ENCODE results near the gene GNPTG.

GNPTG gene

DNA sequence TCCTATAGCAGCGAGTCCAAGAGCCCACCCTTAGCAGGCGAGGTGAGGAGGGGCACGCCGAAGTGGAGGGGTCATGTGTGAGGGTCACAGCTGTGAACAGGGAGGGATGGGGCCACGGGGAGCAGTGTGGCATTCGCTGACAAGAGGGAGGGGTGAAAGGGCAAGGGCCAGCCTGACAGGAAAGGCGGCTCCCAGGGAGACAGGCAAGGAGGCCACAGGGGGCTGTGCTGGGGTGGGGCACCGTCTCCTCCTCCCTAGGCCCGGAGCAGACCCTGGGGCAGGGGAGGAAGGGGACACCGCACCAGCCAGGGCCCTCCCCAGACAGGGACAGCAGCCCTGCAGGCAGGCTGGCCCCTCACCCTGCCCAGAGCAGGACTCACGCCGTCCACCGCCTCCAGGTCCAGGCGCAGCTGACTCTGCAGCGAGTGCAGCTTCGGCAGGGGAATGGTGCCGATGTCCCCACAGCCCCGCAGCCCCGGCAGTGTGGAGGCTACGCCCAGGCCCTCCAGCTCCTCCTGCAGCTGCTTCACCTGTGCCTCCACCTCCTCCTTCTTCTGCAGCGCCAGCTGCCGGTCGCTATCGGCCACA, 15.1 kb downstream of the GNPTG start:
- H3K27me3 ChIP-seq (ENCODE audit: control insufficient read depth in 5 of 5, insufficient read depth in 4 of 5, low read length in 5 of 5): no peaks in the 10 kb centered on the region
- H3K36me3 ChIP-seq (ENCODE audit: control insufficient read depth in 5 of 5, insufficient read depth in 5 of 5, low read length in 5 of 5): peaks cover 0 to 75% (median 68%) of the 10 kb centered on the region in 5 donors

DNA sequence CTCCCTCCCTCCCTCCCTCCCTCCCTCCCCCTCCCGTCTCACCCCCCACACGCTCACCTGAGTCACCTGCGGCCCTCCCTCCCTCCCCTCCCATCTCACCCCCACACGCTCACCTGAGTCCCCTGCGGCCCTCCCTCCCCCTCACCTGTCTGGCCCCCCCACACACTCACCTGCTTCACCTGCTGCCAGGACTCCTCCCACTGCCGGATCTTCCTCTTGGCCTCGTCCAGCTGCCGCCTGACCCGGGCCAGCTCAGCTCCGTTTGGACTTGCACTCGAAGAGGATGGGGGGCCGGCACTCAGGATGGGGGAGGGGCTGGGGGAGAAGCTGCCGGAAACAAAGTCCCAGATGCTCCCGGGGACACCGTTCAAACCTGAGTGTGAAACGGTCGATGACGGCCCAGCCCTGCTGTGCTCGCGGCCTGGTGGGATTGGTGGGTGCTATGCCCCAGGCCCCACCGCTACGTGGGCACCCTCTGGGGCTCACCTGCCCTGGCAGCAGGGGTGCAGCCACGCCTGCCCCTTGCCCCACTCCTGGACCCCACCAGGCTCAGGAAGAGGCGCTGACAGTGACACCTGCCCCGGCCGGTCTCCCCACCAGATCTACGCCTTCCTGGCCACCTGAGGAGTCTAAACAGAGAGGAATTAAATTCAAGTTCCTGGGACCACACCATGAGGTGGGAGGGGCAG, 15.9 kb downstream of the GNPTG start:
- no peaks in the 10 kb centered on the region for H3K27me3 ChIP-seq (ENCODE audit: control insufficient read depth in 5 of 5, insufficient read depth in 4 of 5, low read length in 5 of 5)
- H3K9ac ChIP-seq (ENCODE audit: low read length in 5 of 5): no peak overlapping the region
- H3K27ac ChIP-seq (ENCODE audit: low read depth, low read length): no peak overlapping the region
- H3K4me3 ChIP-seq (ENCODE audit: low read depth in 1 of 5, low read length in 5 of 5): no peak overlapping the region
- H3K36me3 ChIP-seq (ENCODE audit: control insufficient read depth in 5 of 5, insufficient read depth in 5 of 5, low read length in 5 of 5): peaks cover 0 to 71% (median 59%) of the 10 kb centered on the region in 5 donors
- H3K4me1 ChIP-seq (ENCODE audit: control insufficient read depth in 5 of 5, insufficient read depth in 5 of 5, low read length in 5 of 5): peaks cover 0 to 7% (median 0%) of the 10 kb centered on the region in 5 donors
- no peaks in the 10 kb centered on the region for H3K9me3 ChIP-seq (ENCODE audit: control insufficient read depth in 5 of 5, low read length in 5 of 5)

More for the DNA sequence above, 15.1 kb downstream of the GNPTG start:
- Histone ChIP-seq H3K9ac (ENCODE audit: low read length in 5 of 5) (no peak overlapping the region), H3K4me3 (ENCODE audit: low read depth in 1 of 5, low read length in 5 of 5) (no peak overlapping the region), H3K27ac (ENCODE audit: low read depth, low read length) (no peak overlapping the region), H3K9me3 (ENCODE audit: control insufficient read depth in 5 of 5, low read length in 5 of 5) (no peaks in the 10 kb centered on the region), H3K4me1 (ENCODE audit: control insufficient read depth in 5 of 5, insufficient read depth in 5 of 5, low read length in 5 of 5) (peaks cover 0 to 7% (median 0%) of the 10 kb centered on the region in 5 donors)

DNA sequence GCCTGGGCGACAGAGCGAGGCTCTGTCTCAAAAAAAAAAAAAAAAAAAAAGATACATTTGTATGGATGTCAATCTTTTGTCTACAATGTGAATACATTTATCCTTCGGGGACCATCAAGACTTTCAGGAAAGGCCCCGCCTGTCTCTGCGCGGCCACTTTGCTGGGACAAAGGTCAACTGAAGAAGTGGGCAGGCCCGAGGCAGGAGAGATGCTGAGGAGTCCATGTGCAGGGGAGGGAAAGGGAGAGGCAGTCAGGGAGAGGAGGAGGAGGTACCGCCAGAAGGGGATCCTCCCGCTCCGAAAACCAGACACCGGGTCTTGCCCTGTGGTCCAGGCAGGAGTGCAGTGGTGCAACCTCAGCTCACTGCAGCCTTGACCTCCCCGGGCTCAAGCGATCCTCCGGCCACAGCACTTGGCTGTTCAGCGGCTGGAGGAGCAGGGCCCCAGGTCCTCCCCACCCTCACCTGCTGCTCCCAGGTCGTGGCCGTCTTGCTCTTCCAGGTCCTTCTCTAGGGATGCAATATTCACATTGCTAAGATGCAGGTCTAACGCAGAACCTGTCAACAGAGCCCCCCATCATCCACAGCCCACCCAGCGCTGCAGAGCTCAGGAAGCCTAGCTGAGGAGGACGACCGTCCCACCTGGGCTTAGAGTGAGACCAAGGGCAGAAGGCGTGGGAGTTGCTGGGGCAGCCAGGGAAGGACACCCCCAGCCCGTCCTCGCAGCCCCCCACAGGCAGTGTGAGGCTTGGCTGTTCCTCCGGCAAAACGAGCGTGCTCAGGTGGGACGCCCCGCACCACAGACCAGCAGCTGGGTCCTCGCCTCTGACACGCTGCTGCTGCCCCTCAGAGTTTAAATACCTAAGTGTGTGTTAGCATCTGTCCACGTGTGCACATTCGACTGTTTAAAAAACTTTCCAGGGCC, 19.6 kb downstream of the GNPTG start:
- H3K27ac ChIP-seq (ENCODE audit: low read depth, low read length): no peak overlapping the region
- H3K9me3 ChIP-seq (ENCODE audit: control insufficient read depth in 5 of 5, low read length in 5 of 5): no peaks in the 10 kb centered on the region
- peaks cover 0 to 7% (median 0%) of the 10 kb centered on the region in 5 donors for H3K4me1 ChIP-seq (ENCODE audit: control insufficient read depth in 5 of 5, insufficient read depth in 5 of 5, low read length in 5 of 5)
- H3K36me3 ChIP-seq (ENCODE audit: control insufficient read depth in 5 of 5, insufficient read depth in 5 of 5, low read length in 5 of 5): peaks cover 0 to 60% (median 47%) of the 10 kb centered on the region in 5 donors
- H3K27me3 ChIP-seq (ENCODE audit: control insufficient read depth in 5 of 5, insufficient read depth in 4 of 5, low read length in 5 of 5): no peaks in the 10 kb centered on the region
- no peak overlapping the region for H3K9ac ChIP-seq (ENCODE audit: low read length in 5 of 5)
- H3K4me3 ChIP-seq (ENCODE audit: low read depth in 1 of 5, low read length in 5 of 5): no peak overlapping the region

DNA sequence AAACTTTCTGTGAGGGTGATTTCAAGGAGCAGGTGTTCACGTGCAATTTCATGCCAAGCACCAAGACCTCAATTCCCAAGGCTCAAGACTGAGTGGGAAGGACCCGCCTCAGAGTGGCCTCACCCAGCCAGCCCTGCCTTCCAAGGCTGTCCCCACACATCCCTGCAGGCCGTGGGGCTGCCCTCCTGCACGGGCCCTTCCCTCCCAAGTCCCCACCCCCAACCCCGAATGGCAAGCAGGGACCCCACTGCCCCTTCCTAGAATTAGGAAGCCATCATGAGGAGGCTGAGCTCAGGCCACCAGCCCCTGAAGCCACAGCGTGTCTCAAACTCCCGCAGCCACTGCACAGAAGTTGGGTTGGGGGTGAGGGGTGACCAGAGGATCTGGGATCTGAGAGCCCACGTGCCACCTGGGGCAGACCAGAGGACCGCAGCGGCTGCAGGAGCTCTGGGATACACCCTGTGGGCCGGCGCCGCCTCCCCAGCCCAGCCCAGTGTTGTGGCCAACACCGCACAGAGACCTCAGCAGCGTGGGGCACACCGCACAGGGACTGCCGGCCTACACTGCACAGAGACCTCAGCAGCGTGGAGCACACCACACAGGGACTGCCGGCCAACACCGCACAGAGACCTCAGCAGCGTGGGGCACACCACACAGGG, 20.7 kb downstream of the GNPTG start:
- no peak overlapping the region for H3K27ac ChIP-seq (ENCODE audit: low read depth, low read length)
- H3K9ac ChIP-seq (ENCODE audit: low read length in 5 of 5): no peak overlapping the region
- peaks cover 0 to 16% (median 7%) of the 10 kb centered on the region in 5 donors for H3K4me1 ChIP-seq (ENCODE audit: control insufficient read depth in 5 of 5, insufficient read depth in 5 of 5, low read length in 5 of 5)
- no peaks in the 10 kb centered on the region for H3K27me3 ChIP-seq (ENCODE audit: control insufficient read depth in 5 of 5, insufficient read depth in 4 of 5, low read length in 5 of 5)
- H3K36me3 ChIP-seq (ENCODE audit: control insufficient read depth in 5 of 5, insufficient read depth in 5 of 5, low read length in 5 of 5): peaks cover 0 to 55% (median 40%) of the 10 kb centered on the region in 5 donors
- no peaks in the 10 kb centered on the region for H3K9me3 ChIP-seq (ENCODE audit: control insufficient read depth in 5 of 5, low read length in 5 of 5)
- H3K4me3 ChIP-seq (ENCODE audit: low read depth in 1 of 5, low read length in 5 of 5): no peak overlapping the region

DNA sequence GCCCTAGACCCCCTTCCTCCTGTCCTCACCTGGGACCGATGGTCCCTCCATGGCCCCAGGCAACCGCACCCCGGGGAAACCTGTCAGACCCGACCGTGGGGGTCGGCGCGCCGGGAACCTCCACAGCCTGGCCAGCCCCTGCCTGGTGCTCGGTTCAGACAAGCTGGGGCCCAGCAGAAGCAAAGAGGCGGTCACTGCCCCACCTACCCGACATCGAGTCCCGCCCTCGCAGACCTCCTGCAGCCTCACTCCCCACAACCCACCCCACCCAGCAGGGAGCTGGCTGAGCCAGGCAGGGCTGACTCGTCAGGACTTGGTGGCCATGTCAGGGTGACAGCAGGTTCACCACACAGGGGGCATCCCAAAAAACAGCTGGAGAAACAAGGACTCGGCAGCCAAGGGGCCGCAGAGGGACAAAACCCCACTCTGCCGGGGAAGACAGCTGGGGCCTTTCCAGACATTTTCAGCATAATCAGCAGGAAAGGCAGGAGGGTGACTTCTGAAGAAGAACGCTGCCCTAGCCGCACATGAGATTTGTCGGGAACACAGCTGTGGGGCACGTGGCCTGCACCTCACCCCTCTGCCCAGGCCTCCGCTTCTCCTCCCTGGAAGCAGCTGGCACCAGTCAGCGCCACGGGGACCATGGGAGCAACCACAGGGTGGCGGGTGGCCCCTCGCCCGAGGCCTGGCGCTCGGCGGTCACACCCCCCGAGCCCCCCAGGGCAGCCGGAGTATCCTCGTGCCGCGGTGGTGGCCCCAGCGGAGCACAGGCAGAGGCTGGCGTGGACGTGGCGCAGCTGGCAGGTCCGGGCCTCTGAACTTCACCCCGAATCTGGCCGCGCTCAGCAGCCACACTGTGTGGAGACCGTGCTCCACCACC, 22.9 kb downstream of the GNPTG start:
- Histone ChIP-seq H3K27ac (ENCODE audit: low read depth, low read length) (no peak overlapping the region), H3K27me3 (ENCODE audit: control insufficient read depth in 5 of 5, insufficient read depth in 4 of 5, low read length in 5 of 5) (no peaks in the 10 kb centered on the region), H3K9me3 (ENCODE audit: control insufficient read depth in 5 of 5, low read length in 5 of 5) (no peaks in the 10 kb centered on the region), H3K9ac (ENCODE audit: low read length in 5 of 5) (no peak overlapping the region), H3K36me3 (ENCODE audit: control insufficient read depth in 5 of 5, insufficient read depth in 5 of 5, low read length in 5 of 5) (peaks cover 0 to 49% (median 36%) of the 10 kb centered on the region in 5 donors), H3K4me3 (ENCODE audit: low read depth in 1 of 5, low read length in 5 of 5) (no peak overlapping the region), H3K4me1 (ENCODE audit: control insufficient read depth in 5 of 5, insufficient read depth in 5 of 5, low read length in 5 of 5) (peaks cover 5 to 36% (median 21%) of the 10 kb centered on the region in 5 donors)

DNA sequence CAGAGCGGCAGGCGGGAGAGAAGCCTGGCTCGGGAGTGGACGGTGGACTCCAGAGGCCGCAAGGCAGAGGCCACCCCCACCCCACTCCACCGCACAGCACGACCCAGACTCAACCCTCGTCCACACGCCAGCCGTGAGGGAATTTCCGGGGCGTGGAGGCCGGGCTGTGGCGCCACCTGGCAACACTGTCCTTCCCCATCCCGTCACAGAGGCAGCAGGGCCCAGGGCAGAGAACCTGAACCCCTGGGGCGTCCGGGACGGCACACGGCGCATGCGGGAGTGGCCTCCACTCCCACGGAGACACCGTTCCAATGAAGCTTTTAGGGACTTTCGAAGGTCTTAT, 23.5 kb downstream of the GNPTG start:
- Histone ChIP-seq H3K4me3 (ENCODE audit: low read depth in 1 of 5, low read length in 5 of 5) (no peak overlapping the region), H3K27ac (ENCODE audit: low read depth, low read length) (no peak overlapping the region), H3K4me1 (ENCODE audit: control insufficient read depth in 5 of 5, insufficient read depth in 5 of 5, low read length in 5 of 5) (peaks cover 5 to 42% (median 21%) of the 10 kb centered on the region in 5 donors), H3K36me3 (ENCODE audit: control insufficient read depth in 5 of 5, insufficient read depth in 5 of 5, low read length in 5 of 5) (peaks cover 0 to 43% (median 30%) of the 10 kb centered on the region in 5 donors), H3K27me3 (ENCODE audit: control insufficient read depth in 5 of 5, insufficient read depth in 4 of 5, low read length in 5 of 5) (no peaks in the 10 kb centered on the region), H3K9me3 (ENCODE audit: control insufficient read depth in 5 of 5, low read length in 5 of 5) (no peaks in the 10 kb centered on the region), H3K9ac (ENCODE audit: low read length in 5 of 5) (no peak overlapping the region)

DNA sequence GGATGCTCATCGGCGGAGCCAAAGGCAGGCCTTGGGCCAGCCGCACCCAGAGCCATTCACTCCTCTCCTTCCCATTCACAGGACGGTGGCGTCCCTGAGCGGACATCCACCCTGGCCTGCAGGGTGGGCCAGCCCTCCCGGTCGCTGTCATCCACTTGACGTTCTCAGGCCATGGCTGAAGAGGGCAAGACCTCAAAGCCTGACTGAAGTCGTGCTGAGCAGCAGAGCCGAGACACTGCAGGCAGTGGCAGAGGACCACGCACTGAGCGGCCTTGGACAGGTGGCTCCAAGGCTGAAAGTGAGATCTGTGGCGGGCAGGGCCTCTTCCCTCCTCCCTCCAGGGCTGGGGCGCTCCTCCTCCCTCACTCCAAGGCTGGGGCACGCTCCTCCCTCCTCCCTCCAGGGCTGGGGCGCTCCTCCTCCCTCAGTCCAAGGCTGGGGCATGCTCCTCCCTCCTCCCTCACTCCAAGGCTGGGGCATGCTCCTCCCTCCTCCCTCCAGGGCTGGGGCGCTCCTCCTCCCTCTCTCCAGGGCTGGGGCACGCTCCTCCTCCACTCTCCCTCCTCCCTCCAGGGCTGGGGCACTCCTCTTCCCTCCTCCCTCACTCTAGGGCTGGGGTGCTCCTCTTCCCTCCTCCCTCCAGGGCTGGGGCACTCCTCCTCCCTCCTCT, 24.1 kb downstream of the GNPTG start:
- Histone ChIP-seq H3K4me1 (ENCODE audit: control insufficient read depth in 5 of 5, insufficient read depth in 5 of 5, low read length in 5 of 5) (peaks cover 5 to 42% (median 21%) of the 10 kb centered on the region in 5 donors), H3K27me3 (ENCODE audit: control insufficient read depth in 5 of 5, insufficient read depth in 4 of 5, low read length in 5 of 5) (no peaks in the 10 kb centered on the region), H3K9me3 (ENCODE audit: control insufficient read depth in 5 of 5, low read length in 5 of 5) (no peaks in the 10 kb centered on the region), H3K27ac (ENCODE audit: low read depth, low read length) (peak overlapping the region; percentile 99), H3K9ac (ENCODE audit: low read length in 5 of 5) (no peak overlapping the region), H3K4me3 (ENCODE audit: low read depth in 1 of 5, low read length in 5 of 5) (no peak overlapping the region), H3K36me3 (ENCODE audit: control insufficient read depth in 5 of 5, insufficient read depth in 5 of 5, low read length in 5 of 5) (peaks cover 0 to 45% (median 31%) of the 10 kb centered on the region in 5 donors)

DNA sequence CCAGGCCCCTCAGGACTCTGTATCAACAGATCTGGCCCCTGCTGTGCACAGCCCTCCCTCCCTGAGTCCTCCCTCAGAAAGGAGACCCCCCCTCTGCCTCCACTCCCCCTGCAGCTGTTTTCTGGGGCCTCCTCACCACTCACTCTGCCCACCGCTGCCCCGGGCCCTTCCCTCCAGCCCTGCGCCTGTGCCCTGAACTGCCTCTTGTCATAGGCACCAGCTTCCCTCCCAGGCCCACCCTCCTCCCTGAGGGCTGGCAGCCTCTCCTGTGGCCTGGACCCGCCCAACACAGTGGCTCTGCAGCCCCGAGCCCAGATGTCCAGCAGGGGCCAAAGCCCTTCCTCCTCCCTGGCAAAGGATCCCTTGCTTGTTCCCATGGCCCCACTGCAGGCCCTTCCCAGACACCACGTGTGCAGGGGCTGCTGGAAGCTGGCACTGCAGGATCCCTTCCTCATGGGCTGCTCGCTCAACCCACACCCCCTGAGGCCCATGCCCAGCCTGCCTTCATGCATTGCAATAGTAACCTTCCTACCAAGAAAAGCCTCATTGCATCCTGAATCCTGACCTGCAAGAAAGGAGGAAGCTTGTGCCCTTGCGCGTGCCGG, 25.8 kb downstream of the GNPTG start:
- H3K36me3 ChIP-seq (ENCODE audit: control insufficient read depth in 5 of 5, insufficient read depth in 5 of 5, low read length in 5 of 5): peaks cover 0 to 47% (median 34%) of the 10 kb centered on the region in 5 donors
- no peaks in the 10 kb centered on the region for H3K27me3 ChIP-seq (ENCODE audit: control insufficient read depth in 5 of 5, insufficient read depth in 4 of 5, low read length in 5 of 5)
- H3K4me3 ChIP-seq (ENCODE audit: low read depth in 1 of 5, low read length in 5 of 5): peak overlapping the region in 1 of 5 donors; percentile 63
- H3K4me1 ChIP-seq (ENCODE audit: control insufficient read depth in 5 of 5, insufficient read depth in 5 of 5, low read length in 5 of 5): peaks cover 5 to 36% (median 21%) of the 10 kb centered on the region in 5 donors
- no peaks in the 10 kb centered on the region for H3K9me3 ChIP-seq (ENCODE audit: control insufficient read depth in 5 of 5, low read length in 5 of 5)
- peak overlapping the region in 3 of 5 donors; percentile 17 to 78 (median 32) for H3K9ac ChIP-seq (ENCODE audit: low read length in 5 of 5)
- H3K27ac ChIP-seq (ENCODE audit: low read depth, low read length): peak overlapping the region; percentile 99

Measured in subcutaneous abdominal adipose tissue (tissue), 5 donors.